Activated CD4-positive, CD25-positive, alpha-beta regulatory T cell treated with anti-CD3 and anti-CD28 coated beads, Interleukin-2, amount 50 U/mL, for 16 hours (primary cell): ENCODE measurements around the gene NUDT12.

ENCODE experiments used
- DNase-seq: peaks from one replicate; pipeline ENCODE4 v3.0.0-alpha.2; 2020; ENCODE audit warnings: low read depth, low spot score

Gene NUDT12

GRCh38 chr5:103541114-103541513 is 21.5 kb downstream of the NUDT12 start:
- no peak for DNase-seq

- no peak for DNase-seq
These were observed 22.9 kb downstream of the NUDT12 start for GRCh38 chr5:103539376-103540330.

- DNase-seq: no peak
These were observed 30.4 kb downstream of the NUDT12 start for GRCh38 chr5:103532086-103532734.

GRCh38 chr5:103526164-103526915 is 36.2 kb downstream of the NUDT12 start:
- DNase-seq: no peak

GRCh38 chr5:103525361-103525760 is 37.2 kb downstream of the NUDT12 start:
- no peak for DNase-seq

- DNase-seq: no peak
These were observed 39.3 kb downstream of the NUDT12 start for GRCh38 chr5:103523319-103523718.

GRCh38 chr5:103522586-103522985 is 40.0 kb downstream of the NUDT12 start:
- DNase-seq: no peak

- DNase-seq: no peak
These were observed 43.0 kb downstream of the NUDT12 start for GRCh38 chr5:103519550-103519949.

- DNase-seq: no peak
These were observed 48.2 kb downstream of the NUDT12 start for GRCh38 chr5:103514371-103514770.

- DNase-seq: no peak
These were observed 48.9 kb downstream of the NUDT12 start for GRCh38 chr5:103513701-103514100.

- no peak for DNase-seq
These were observed 50.1 kb downstream of the NUDT12 start for GRCh38 chr5:103512500-103512899.

- no peak for DNase-seq
These were observed 51.1 kb downstream of the NUDT12 start for GRCh38 chr5:103511554-103511885.

GRCh38 chr5:103510851-103511553 is 51.6 kb downstream of the NUDT12 start:
- DNase-seq: no peak

GRCh38 chr5:103505581-103506305 is 56.8 kb downstream of the NUDT12 start:
- no peak for DNase-seq

GRCh38 chr5:103503066-103503465 is 59.5 kb downstream of the NUDT12 start:
- DNase-seq: no peak

GRCh38 chr5:103502662-103503061 is 59.9 kb downstream of the NUDT12 start:
- DNase-seq: no peak
